Anterior cingulate cortex (tissue), 58 donors: ENCODE measurements around the gene ZEB1.
"Not testable (repeated sequence)": the region's sequence is repeated elsewhere in the genome, so short reads cannot be mapped to it uniquely, and the experiment has no call there.

Experiments
- DNase-seq, 58 donors: peaks; one replicate each; lab custom pipeline; 2025; lab: John Stamatoyannopoulos, UW

The ZEB1 gene

DNA sequence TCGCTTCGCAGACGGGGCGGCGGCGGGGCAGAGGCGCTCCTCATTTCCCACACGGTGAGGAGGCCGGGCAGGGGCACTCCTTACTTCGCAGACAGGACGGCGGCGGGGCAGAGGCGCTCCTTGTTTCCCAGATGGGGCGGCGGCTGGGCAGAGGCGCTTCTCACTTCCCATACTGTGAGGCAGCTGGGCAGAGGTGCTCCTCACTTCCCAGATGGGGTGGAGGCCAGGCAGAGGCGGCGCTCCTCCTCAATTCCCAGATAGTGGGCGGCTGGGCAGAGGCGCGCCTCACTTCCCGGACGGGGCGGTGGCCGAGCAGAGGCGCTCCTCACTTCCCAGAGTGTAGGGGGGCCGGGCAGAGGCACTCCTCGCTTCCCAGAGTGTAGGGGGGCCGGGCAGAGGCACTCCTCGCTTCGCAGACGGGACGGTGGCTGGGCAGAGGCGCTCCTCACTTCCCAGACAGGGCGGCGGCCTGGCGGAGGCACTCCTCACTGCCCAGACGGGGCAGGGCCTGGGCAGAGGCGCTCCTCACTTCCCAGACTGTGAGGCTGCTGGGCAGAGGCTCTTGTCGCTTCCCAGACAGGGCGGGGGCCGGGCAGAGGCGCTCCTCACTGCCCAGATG is 43.1 kb downstream of the ZEB1 start:
- DNase-seq: no peak

DNA sequence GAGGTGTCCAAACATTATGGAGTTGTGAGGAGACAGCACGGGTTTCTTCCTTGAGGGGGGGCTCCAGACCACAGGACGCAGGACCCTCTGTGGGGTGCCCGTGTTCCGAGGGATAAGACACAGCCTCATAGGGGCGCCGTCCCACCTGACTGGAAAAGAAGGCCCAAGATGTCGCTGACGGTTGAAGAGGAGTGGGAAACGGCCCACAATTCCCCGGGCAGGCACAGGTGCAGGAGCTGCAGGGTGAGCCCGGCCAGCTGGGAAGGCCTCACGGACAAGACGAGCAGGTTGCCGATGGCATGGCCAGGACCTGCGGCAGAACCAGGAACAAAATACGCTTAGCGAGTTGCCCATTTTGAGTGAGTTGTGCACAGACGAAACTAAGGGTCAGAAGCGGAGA is 44.7 kb downstream of the ZEB1 start:
- not testable (repeated sequence) for DNase-seq

DNA sequence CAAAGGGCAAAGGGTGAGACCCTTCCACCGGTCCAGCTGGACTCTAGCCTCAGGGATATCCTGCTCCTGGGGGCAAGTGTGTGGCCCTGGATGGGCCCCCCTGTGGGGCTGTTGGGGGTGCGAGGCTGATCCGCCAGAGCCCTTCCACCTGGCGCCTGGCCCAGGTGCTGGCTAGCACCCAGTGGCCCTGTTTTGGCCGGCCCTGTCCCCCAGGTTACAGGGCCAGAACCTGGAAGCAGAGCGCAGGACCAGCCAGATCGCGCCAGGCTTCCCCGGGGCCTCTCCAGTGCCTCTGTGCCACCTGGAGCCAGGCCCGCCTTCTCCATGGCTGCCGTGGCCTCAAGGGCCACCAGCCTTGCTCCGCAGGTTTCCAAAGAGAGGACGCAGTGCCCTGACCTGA is 45.2 kb downstream of the ZEB1 start:
- not testable (repeated sequence) for DNase-seq

DNA sequence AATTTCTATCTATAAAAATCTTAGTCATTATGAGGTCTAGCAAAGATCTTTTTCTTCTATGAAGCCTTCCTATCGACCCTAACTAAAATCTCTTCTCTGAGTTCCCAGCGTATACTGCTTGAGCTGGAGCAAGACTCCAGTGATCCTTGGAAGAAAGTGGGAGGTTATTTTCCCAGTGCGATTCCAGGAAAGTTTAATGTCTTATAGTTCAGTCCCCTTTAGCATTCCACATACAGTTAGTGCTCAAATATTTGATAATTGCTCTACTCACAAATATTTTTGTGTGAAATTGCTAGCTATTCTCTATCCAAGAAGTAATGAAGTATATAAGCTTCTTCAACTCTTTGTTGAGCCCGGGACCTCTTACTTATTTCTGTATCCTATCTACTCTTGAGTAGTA is 47.7 kb downstream of the ZEB1 start:
- DNase-seq: no peak

DNA sequence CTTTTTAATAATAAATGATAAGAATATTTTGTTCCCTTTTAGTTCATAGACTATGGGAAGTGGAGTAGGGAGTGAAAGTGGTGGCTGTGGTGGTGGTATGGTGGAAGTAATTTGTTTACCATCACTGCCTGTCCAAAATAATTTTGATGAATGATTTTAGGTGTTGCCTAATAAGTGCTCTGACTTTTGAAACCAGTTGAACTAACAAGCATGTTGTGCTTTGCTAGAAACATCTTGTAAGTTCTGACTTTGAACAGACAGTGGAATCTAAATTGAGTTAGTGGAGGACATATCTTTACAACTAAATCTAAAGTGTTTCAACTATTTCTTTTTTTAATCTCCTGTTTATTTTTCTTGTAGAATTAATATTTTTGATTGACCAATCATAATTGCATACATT is 49.7 kb downstream of the ZEB1 start:
- no peak for DNase-seq

DNA sequence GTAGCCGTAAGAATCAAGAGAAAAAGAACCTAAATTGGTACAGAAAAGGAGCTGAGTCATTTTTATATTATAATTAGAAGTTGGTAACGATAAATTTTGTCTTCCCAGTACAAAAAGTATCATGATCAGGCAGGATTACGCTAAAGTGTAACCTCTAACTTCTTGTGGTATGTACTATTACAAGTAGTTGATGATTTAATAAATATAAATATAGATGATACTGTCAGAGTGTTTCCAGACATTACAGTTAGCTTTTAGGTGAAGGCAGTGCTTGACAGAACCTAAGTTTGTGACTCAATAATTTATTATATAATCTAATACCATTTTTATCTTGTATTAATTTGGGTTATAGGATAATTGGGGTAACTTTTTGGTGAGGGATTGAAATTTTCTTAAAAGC is 53.4 kb downstream of the ZEB1 start:
- no peak for DNase-seq

DNA sequence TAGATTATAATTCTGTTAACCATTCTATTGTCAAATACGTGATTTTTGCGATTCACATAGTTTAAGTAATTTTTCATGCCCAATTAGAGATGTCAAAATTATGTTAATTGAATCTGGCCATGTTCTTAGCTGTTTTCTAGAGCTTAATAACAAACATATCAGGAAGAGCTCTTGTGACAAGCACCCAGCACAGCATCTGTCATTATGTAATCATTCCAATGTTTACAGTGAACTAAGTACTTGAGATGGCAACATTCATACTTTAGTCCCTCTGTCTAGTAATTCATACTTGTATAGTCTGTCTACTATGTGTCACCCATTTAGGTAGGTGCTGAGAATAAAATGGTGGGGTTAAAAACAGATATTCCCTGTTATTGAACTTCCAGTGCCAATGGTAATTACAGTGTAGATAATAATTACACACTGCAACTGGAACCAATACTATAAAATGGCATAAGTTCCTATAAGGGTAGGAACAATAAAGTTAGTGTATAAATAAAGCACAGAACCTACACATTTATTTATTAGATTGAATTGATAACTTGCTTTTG is 55.2 kb downstream of the ZEB1 start:
- no peak for DNase-seq

DNA sequence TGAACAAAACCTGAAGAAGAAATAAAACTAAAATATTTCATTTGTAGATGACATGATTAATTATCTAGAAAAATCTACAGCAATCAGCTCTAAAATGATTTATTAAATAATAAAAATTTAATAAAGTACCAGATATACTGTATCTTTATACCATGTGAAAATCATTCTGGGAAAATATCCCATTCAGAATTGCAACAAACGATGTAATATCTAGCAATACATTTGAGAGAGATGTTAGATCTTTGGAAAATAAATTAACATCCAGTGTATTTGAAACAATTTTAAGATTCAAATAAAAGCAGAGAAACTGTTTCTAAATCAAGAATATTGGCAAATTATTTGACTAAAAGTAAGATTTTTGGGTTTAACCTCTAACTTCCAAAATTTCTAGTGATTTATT is 62.2 kb downstream of the ZEB1 start:
- no peak for DNase-seq

DNA sequence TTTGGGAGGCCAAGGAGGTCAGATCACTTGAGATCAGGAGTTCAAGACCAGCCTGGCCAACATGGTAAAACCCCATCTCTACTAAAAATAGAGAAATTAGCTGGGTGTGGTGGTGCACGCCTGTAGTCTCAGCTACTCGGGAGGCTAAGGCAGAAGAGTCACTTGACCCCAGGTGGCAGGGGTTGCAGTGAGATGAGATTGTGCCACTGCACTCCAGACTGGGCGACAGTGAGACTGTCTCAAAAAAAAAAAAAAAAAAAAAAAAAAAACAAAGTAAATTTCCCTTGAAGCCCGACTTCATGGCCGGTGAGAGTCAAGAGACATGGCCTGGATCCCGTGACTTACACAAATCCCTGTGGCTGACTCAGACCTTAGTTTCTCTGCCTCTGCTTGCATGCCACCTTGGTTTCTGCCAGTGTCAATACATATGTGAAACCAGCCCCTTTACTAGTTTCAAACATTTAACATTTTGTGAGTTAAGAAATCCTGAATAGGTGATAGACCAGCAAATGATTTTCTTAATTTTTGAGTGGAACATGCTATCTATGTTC is 62.8 kb downstream of the ZEB1 start:
- DNase-seq: no peak

DNA sequence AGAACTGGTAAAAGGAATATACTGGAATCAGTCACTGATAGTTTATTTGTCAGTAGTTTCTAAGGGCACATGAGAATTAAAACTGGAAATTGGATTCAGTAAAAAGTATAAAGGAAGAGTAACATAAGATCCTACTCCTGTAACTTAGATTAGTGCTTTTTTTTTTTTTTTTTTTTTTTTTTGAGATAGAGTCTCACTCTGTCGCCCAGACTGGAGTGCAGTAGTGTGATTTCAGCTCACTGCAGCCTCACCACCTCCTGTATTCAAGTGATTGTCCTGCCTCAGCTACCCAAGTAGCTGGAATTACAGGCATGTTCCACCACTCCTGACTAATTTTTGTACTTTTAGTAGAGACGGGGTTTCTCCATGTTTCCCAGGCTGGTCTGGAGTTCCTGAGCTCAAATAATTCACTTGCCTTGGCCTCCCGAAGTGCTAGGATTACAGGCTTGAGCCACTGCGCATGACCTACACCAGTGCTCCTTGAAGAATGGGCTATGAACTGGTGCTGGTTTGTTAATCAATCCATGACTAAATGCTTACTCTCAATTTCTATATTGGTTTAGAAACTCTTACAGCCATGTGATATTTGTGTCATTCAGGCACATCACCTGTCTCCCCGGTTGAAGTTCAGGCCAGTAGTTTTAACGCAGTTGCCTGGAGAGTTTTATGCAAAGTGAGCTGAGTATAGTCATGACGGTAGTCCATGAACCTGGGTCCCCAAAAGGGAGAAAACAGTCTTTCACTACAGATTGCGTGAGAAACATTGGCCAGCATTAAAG is 65.0 kb downstream of the ZEB1 start:
- DNase-seq: no peak

DNA sequence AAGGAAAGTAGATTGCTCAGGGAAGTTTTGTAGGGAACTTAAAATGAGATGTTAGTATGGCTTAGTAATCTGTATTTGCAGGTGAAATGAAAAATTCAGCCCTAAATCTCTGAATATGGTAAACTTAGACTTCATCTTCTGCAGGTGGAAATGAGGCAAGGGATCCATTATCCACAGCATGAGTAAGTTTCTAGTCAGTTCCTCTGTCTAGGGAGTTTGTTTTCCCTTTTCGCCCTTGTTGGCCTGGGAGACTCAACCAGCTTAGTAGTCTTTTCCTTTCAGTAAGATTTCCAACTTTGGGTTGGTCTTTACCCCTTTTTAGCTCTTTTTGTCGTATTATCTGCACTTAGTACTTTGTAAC is 65.6 kb downstream of the ZEB1 start:
- DNase-seq: no peak

DNA sequence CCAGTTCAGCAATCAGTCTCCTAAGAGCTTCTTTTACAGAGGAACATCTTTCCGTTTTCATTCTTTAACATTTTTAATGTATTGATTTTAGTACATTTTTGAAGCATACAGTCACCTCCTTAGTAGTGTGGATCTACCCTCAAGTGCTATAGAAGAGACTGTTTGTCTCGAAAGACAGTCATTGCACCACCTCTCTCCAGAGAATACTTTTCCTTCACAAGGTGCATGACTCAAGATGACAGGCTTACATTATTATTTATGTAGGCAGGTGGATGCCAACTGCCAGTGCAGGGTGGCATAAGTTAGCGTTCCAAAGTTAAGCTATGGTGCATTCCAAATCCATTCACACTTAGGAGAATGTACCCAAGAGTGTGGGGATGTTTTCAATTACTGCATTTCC is 71.8 kb downstream of the ZEB1 start:
- no peak for DNase-seq

DNA sequence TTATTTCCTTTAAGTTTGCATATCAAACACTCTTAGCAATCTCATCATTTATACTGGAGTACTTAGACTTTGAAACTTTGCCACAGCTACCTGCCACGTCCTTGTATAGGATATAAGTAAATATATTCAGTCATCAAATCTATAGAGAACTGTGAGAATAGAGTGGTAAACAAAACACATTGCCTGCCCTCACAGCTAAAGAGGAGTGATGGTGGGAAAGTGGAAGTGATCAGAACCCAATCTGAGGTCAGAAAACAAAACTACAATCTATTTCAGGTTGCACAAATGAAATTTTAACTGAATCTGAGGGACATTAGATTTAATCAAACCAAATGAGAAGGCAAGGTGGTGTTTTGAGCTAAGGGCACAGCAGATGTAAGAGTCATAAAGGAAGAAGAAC is 74.8 kb downstream of the ZEB1 start:
- no peak for DNase-seq

DNA sequence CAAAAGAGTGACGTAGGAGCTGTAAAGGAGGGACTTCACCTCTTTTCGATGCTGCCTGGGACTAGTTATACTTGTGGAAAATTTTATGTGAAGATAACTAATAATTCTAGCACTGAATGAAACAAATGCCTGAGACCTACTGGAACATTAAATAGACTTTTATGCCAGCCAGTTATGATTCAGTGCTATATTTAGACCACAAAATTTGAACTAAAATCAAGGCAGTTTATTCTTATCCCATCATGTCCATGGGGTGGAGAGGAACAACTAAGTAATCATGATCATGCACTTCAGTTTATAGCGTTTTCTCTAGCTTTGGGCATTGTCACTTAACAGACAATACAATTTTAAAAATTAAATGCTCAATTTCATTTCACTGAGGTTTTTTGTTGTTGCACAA is 76.7 kb downstream of the ZEB1 start:
- DNase-seq: no peak

DNA sequence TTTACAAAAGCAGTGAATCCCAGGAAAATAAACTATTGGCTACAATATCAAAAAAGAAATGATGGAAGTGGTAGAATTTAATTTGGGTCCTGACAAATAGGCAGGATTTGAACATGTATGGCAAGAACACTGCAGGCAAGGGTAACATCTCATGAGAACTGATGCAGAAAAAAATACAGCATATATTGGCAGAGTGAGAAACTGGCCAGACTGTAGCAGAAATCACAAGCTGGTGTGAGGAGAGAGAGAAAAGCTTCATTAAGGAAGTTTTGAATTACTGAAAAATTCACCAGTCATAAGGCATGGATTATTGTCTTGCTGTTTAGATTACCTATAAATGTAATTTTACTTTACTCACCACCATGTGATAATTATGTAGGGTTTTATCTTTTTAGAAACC is 77.4 kb downstream of the ZEB1 start:
- DNase-seq: no peak

DNA sequence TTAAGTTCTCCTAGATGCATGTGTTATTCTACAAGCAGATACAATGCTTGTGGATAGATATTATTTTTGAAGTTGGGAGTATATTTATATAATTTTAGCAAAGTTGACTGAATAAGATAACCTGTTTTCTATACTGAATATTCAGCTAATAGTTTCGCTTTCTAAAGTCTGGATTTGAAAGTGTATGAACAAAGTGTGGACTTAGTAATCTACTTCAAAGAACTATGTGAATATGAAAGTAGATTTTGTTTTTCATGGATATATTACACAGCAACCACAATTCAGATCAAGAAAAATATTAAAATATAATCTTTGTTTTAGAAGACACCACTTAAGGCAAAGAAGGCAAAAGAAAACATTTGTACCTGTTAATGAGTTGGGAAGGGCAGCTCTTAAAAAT is 78.8 kb downstream of the ZEB1 start:
- DNase-seq: no peak

DNA sequence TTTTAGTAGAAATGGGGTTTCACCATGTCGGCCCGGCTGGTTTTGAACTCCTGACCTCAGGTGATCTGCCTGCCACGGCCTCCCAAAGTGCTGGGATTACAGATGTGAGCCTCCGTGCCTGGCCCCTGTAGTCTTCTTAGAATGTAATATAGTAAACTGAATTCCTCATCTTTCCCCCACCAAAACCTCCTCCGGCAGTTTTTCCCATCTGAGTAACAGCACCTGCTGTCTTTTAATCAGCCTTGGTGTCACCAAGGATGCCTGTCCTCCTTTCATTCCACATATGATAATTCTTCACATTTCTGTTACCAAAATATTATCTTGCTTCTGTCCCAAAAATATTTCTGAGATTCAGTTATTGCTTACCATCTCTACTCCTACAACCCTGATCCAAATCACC is 80.2 kb downstream of the ZEB1 start:
- no peak for DNase-seq

DNA sequence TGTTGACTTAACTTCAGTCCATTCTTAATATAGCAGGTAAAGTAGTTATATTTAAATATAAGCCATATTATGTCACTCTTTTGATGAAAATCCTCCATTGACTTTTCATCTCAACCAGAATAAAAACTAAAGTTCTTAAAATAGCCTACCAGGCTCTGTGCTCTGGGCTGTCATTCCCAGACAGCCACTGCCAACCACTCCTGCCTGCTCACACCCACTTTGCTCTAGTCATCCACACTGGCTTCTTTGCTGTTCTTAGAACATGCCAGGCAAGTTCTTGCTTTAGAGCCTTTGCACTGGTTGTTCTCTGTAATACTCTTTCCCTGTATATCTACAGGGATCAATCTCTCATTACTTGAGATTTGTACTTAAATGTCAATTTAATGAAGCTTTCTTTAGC is 80.6 kb downstream of the ZEB1 start:
- DNase-seq: peak in 28 of 58 donors; percentile 2 to 69 (median 12)

DNA sequence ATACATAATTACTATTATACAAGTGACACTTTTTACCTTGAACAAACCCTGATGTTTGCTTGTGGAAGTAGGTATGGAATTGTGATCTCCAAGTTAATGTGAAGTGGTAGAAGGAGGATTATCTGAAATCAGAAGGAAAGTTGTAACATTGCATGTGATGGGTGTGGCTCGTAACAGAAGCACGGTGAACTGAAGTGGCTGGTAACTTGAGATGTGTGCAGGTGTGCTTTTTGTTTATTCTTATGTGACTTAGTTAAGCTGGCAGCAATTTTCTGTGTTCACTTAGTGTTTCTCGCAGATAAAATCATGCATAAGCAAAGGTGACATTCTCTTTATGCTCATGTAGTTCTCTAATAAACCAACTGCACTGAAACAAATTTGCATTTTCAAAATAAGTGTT is 82.3 kb downstream of the ZEB1 start:
- DNase-seq: no peak

DNA sequence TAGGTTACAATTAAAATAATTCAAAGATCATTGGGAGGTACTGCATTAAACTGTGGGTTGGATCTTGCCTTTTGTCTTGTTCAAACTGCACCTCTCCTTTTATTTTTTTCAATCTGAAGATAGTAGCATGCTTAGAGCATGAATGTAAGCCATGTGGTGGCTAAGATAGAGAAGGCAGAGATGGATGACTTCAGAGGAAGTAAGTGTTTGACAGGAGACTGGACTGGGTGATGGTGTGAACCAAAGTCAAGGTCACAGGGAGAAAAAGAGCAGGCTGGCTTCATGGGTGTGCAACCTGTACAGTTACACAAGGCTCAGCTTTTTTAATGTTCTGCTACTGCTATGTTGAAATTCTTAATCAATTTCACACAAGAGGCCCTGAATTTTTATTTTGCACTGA is 85.6 kb downstream of the ZEB1 start:
- no peak for DNase-seq

DNA sequence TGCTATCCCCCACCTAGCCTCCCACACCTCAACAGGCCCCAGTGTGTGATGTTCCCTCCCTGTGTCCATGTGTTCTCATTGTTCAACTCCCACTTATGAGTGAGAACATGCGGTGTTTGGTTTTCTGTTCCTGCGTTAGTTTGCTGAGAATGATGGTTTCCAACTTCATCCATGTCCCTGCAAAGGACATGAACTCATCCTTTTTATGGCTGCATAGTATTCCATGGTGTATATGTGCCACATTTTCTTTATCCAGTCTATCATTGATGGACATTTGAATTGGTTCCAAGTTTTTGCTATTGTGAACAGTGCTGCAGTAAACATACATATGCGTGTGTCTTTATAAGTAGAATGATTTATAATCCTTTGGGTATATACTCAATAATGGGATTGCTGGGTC is 86.8 kb downstream of the ZEB1 start:
- DNase-seq: not testable (repeated sequence)

DNA sequence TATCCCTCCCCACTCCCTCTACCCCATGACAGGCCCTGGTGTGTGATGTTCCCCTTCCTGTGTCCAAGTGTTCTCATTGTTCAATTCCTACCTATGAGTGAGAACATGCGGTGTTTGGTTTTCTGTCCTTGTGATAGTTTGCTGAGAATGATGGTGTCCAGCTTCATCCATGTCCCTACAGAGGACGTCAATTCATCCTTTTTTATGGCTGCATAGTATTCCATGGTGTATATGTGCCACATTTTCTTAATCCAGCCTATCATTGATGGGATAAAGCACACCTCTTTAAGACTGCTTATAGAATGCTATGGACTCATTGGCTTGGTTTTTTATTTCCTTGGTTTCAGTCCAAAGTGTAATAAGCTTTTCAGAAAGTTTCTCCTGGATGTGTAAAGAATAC is 93.4 kb downstream of the ZEB1 start:
- not testable (repeated sequence) for DNase-seq
